ENCODE results near the gene RAB1B.

RAB1B gene

GRCh38 chr11:66287889-66288670 is 19.6 kb downstream of the RAB1B start:
- no peak for TF ChIP-seq CTCF (IDR thresholded peaks at IDR 0.05; ENCODE audit: low read depth, low read length)
- H3K4me3 ChIP-seq (replicated peaks in 1 of 2; ENCODE audit: low read depth in 2 of 2, low read length in 2 of 2) = peak overlapping the region; percentile 78 to 85
- no peak for DNase-seq (ENCODE audit: low read depth in 2 of 2)

- DNase-seq (ENCODE audit: low read depth in 2 of 2) = peak; percentile 100
- H3K4me3 ChIP-seq (replicated peaks in 1 of 2; ENCODE audit: low read depth in 2 of 2, low read length in 2 of 2) = peak within 1 kb of the TSS; percentile 78 to 85
- TF ChIP-seq CTCF (IDR thresholded peaks at IDR 0.05; ENCODE audit: low read depth, low read length) = no peak
Observed at GRCh38 chr11:66288671-66289547, 20.5 kb downstream of the RAB1B start, which contains the start of gene YIF1A. Gene YIF1A, minus strand, starts transcription at chr11:66289143. Its CDS starts 158 bp downstream, at chr11:66288985.

- peak in 1 of 2 donors; percentile 16 for DNase-seq (ENCODE audit: low read depth in 2 of 2)
- H3K4me3 ChIP-seq (replicated peaks in 1 of 2; ENCODE audit: low read depth in 2 of 2, low read length in 2 of 2) = peak overlapping the region; percentile 74 to 78
- no peak for TF ChIP-seq CTCF (IDR thresholded peaks at IDR 0.05; ENCODE audit: low read depth, low read length)
Observed at GRCh38 chr11:66289548-66290329, 21.3 kb downstream of the RAB1B start.

- no peak for TF ChIP-seq CTCF (IDR thresholded peaks at IDR 0.05; ENCODE audit: low read depth, low read length)
- no peak for DNase-seq (ENCODE audit: low read depth in 2 of 2)
- H3K4me3 ChIP-seq (replicated peaks in 1 of 2; ENCODE audit: low read depth in 2 of 2, low read length in 2 of 2) = peak overlapping the region in 1 of 2 donors; percentile 74
Observed at GRCh38 chr11:66290330-66290621, 21.8 kb downstream of the RAB1B start.

- DNase-seq (ENCODE audit: low read depth in 2 of 2) = no peak
- TF ChIP-seq CTCF (IDR thresholded peaks at IDR 0.05; ENCODE audit: low read depth, low read length) = no peak
- no peak overlapping the region for H3K4me3 ChIP-seq (replicated peaks in 1 of 2; ENCODE audit: low read depth in 2 of 2, low read length in 2 of 2)
Observed at GRCh38 chr11:66291303-66291705, 22.9 kb downstream of the RAB1B start.

GRCh38 chr11:66291706-66292542 is 23.5 kb downstream of the RAB1B start, which contains the start of gene TMEM151A:
Gene TMEM151A, plus strand, starts transcription at chr11:66291894. Its CDS starts 120 bp downstream, at chr11:66292014.
- no peak for DNase-seq (ENCODE audit: low read depth in 2 of 2)
- no peak within 1 kb of the TSS for H3K4me3 ChIP-seq (replicated peaks in 1 of 2; ENCODE audit: low read depth in 2 of 2, low read length in 2 of 2)
- TF ChIP-seq CTCF (IDR thresholded peaks at IDR 0.05; ENCODE audit: low read depth, low read length) = no peak
